SK-N-SH treated with all-trans-retinoic acid at 6 μM for 48 hours (cell line): ENCODE results near the gene ITGB2.
A peak's percentile ranks its signal among the peaks of the same experiment; 100 is the strongest.

Source experiments
- ATAC-seq: fragments of 200-7000 bp; cut with Tn5 transposase; 3 replicates; pipeline ENCODE4 v1.9.1; 2020; ENCODE audit warnings: mild to moderate bottlenecking, moderate library complexity
- ARNTL ChIP-seq: fragments of 450-650 bp; formaldehyde crosslinking; IDR thresholded peaks from 2 replicates; pipeline ENCODE4 v1.5.0; 2020; ENCODE audit warnings: low read depth, mild to moderate bottlenecking, moderate library complexity, borderline replicate concordance
- BACH2 ChIP-seq: fragments of 250-450 bp; sonication (Bioruptor Pico); IDR thresholded peaks from 2 replicates; pipeline ENCODE4 v1.9.0; 2021; ENCODE audit warnings: mild to moderate bottlenecking, borderline replicate concordance
- CREB5 ChIP-seq: fragments of 250-450 bp; sonication (Bioruptor Pico); IDR thresholded peaks from 2 replicates; pipeline ENCODE4 v1.5.1; 2020; ENCODE audit warnings: low read depth, mild to moderate bottlenecking, moderate library complexity
- CSDC2 ChIP-seq: fragments of 250-450 bp; sonication (Bioruptor Pico); IDR thresholded peaks from 2 replicates; pipeline ENCODE4 v1.5.0; 2020; ENCODE audit warnings: mild to moderate bottlenecking, moderate library complexity
- ESRRG ChIP-seq: fragments of 250-450 bp; sonication (Bioruptor Pico); IDR thresholded peaks from 2 replicates; pipeline ENCODE4 v1.6.1; 2021; ENCODE audit warnings: mild to moderate bottlenecking
- GLIS3 ChIP-seq: fragments of 250-450 bp; sonication (Bioruptor Pico); IDR thresholded peaks from 2 replicates; pipeline ENCODE4 v1.5.0; 2020; ENCODE audit warnings: mild to moderate bottlenecking, moderate library complexity
- OSR1 ChIP-seq: fragments of 250-450 bp; sonication (Bioruptor Pico); IDR thresholded peaks from 2 replicates; pipeline ENCODE4 v1.8.0; 2022; ENCODE audit warnings: moderate library complexity, mild to moderate bottlenecking, inconsistent platforms
- PATZ1 ChIP-seq: fragments of 250-450 bp; sonication (Bioruptor Pico); IDR thresholded peaks from 2 replicates; pipeline ENCODE4 v1.8.0; 2020; ENCODE audit warnings: mild to moderate bottlenecking, moderate library complexity, borderline replicate concordance
- POU6F1 ChIP-seq: fragments of 250-450 bp; sonication (Bioruptor Pico); IDR thresholded peaks from 2 replicates; pipeline ENCODE4 v1.8.0; 2021; ENCODE audit warnings: low read depth, mild to moderate bottlenecking, moderate library complexity, borderline replicate concordance
- PPARA ChIP-seq: fragments of 250-450 bp; sonication (Bioruptor Pico); IDR thresholded peaks from 2 replicates; pipeline ENCODE4 v1.5.0; 2020; ENCODE audit warnings: mild to moderate bottlenecking, borderline replicate concordance
- RARB ChIP-seq: fragments of 250-450 bp; sonication (Bioruptor Pico); IDR thresholded peaks from 2 replicates; pipeline ENCODE4 v1.8.0; 2021; ENCODE audit warnings: mild to moderate bottlenecking, moderate library complexity
- SNAI2 ChIP-seq: fragments of 250-450 bp; sonication (Bioruptor Pico); IDR thresholded peaks from 2 replicates; pipeline ENCODE4 v1.5.0; 2020; ENCODE audit warnings: mild to moderate bottlenecking, moderate library complexity
- TCF4 ChIP-seq: fragments of 250-450 bp; sonication (Bioruptor Pico); IDR thresholded peaks from 2 replicates; pipeline ENCODE4 v1.8.0; 2021; ENCODE audit warnings: mild to moderate bottlenecking, moderate library complexity, borderline replicate concordance
- TOX ChIP-seq: fragments of 250-450 bp; sonication (Bioruptor Pico); IDR thresholded peaks from 2 replicates; pipeline ENCODE4 v1.8.0; 2021; ENCODE audit warnings: mild to moderate bottlenecking, moderate library complexity, borderline replicate concordance
- TSHZ2 ChIP-seq: fragments of 250-450 bp; sonication (Bioruptor Pico); IDR thresholded peaks from 2 replicates; pipeline ENCODE4 v1.5.0; 2020; ENCODE audit warnings: mild to moderate bottlenecking, moderate library complexity
- ZC3H10 ChIP-seq: fragments of 250-450 bp; sonication (Bioruptor Pico); IDR thresholded peaks from 2 replicates; pipeline ENCODE4 v1.5.1; 2021; ENCODE audit warnings: mild to moderate bottlenecking, moderate library complexity
- ZFP3 ChIP-seq: fragments of 250-450 bp; sonication (Bioruptor Pico); IDR thresholded peaks from 2 replicates; pipeline ENCODE4 v1.5.0; 2020; ENCODE audit warnings: mild to moderate bottlenecking, moderate library complexity
- ZFP30 ChIP-seq: fragments of 450-650 bp; formaldehyde crosslinking; IDR thresholded peaks from 2 replicates; pipeline ENCODE4 v1.5.0; 2022; ENCODE audit warnings: mild to moderate bottlenecking, moderate library complexity
- ZNF565 ChIP-seq: fragments of 450-650 bp; formaldehyde crosslinking; conservative IDR thresholded peaks from 2 replicates; pipeline ENCODE4 v1.5.0; 2020; ENCODE audit warnings: low read depth, mild to moderate bottlenecking, moderate library complexity
- ZNF70 ChIP-seq: fragments of 450-650 bp; formaldehyde crosslinking; IDR thresholded peaks from 2 replicates; pipeline ENCODE4 v1.5.0; 2020; ENCODE audit warnings: mild to moderate bottlenecking, moderate library complexity
- ZNF8 ChIP-seq: fragments of 450-650 bp; formaldehyde crosslinking; IDR thresholded peaks from 2 replicates; pipeline ENCODE4 v1.5.0; 2020; ENCODE audit warnings: mild to moderate bottlenecking, moderate library complexity

The ITGB2 gene

GRCh38 chr21:44871576-44872269 is 49.0 kb downstream of the ITGB2 start:
- peak; percentile 3; the same call in 1 of the 3 replicates for ATAC-seq
- TF ChIP-seq ZC3H10 (CRISPR knock-in tag), result no peak
- no peak for TF ChIP-seq ZFP3
- TF ChIP-seq ZNF565, result no peak
- TF ChIP-seq CSDC2 (CRISPR knock-in tag), result no peak
- TF ChIP-seq ZNF70, result no peak
- TF ChIP-seq TCF4 (CRISPR knock-in tag), result no peak
- TF ChIP-seq POU6F1 (CRISPR knock-in tag), result no peak
- TF ChIP-seq CREB5, result no peak
- no peak for TF ChIP-seq GLIS3 (CRISPR knock-in tag)
- TF ChIP-seq ARNTL (CRISPR knock-in tag), result no peak
- no peak for TF ChIP-seq BACH2 (CRISPR knock-in tag)
- TF ChIP-seq TOX (CRISPR knock-in tag), result no peak
- TF ChIP-seq PPARA (CRISPR knock-in tag), result no peak
- no peak for TF ChIP-seq ZNF8
- no peak for TF ChIP-seq ZFP30 (CRISPR knock-in tag)
- TF ChIP-seq TSHZ2 (CRISPR knock-in tag), result no peak
- no peak for TF ChIP-seq ESRRG (CRISPR knock-in tag)
- no peak for TF ChIP-seq SNAI2
- TF ChIP-seq PATZ1, result no peak
- TF ChIP-seq, all 23 proteins: peak for 0

GRCh38 chr21:44870748-44871495 is 49.8 kb downstream of the ITGB2 start:
- TF ChIP-seq POU6F1 (CRISPR knock-in tag) (no peak), TOX (CRISPR knock-in tag) (no peak), RARB (CRISPR knock-in tag) (no peak), OSR1 (CRISPR knock-in tag) (no peak), CSDC2 (CRISPR knock-in tag) (no peak), TCF4 (CRISPR knock-in tag) (no peak), ESRRG (CRISPR knock-in tag) (no peak), CREB5 (no peak), SNAI2 (no peak), GLIS3 (CRISPR knock-in tag) (no peak), TSHZ2 (CRISPR knock-in tag) (no peak), ARNTL (CRISPR knock-in tag) (no peak), ZFP3 (no peak), PPARA (CRISPR knock-in tag) (no peak), ZNF8 (no peak)
- TF ChIP-seq, all 23 proteins: peak for 0
- no peak for ATAC-seq
